GM12874 (cell line): ENCODE measurements around the gene SENP3.

Source experiments
- TF ChIP-seq, protein P1 (sequence below): IDR thresholded peaks from 2 replicates; pipeline ENCODE4 v1.5.1; 2011; ENCODE audit warnings: low read depth, mild to moderate bottlenecking, control low read depth, low read length, moderate library complexity; ENCODE audit not compliant: insufficient read depth

SENP3 gene

DNA sequence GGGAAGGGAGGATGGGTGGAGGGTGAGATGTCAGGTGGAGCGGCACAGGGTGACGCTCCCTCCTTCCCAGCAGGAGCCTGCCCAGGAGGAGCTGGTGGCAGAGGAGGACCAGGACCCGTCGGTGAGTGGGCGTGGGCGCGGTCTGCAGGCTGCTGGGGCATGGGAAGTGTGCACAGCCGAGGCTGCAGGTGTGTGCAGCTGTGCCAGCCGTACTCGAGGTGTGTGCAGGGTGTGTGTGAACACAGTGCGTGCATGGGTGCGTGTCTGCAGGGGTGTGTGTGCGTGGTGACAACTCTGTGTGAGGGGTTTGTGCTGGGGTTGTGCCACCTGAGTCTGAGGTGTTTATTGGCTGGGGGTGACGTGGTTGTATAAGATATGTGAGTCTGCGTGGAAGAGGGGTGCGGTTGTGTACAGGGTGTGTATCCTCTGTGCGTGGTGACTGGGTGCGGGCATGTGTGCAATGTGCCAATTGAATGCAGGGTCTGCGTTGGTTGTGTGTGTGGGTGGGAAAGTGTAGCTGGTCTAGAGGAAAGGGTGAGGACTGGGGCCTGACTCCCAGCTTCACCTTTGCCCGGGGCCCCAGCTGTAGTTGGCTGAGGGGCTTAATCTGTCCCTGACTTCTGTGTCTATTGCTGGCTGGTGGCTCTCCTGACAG, 12.2 kb upstream of the SENP3 start:
- TF ChIP-seq, protein P1, sequence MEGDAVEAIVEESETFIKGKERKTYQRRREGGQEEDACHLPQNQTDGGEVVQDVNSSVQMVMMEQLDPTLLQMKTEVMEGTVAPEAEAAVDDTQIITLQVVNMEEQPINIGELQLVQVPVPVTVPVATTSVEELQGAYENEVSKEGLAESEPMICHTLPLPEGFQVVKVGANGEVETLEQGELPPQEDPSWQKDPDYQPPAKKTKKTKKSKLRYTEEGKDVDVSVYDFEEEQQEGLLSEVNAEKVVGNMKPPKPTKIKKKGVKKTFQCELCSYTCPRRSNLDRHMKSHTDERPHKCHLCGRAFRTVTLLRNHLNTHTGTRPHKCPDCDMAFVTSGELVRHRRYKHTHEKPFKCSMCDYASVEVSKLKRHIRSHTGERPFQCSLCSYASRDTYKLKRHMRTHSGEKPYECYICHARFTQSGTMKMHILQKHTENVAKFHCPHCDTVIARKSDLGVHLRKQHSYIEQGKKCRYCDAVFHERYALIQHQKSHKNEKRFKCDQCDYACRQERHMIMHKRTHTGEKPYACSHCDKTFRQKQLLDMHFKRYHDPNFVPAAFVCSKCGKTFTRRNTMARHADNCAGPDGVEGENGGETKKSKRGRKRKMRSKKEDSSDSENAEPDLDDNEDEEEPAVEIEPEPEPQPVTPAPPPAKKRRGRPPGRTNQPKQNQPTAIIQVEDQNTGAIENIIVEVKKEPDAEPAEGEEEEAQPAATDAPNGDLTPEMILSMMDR: no peak

DNA sequence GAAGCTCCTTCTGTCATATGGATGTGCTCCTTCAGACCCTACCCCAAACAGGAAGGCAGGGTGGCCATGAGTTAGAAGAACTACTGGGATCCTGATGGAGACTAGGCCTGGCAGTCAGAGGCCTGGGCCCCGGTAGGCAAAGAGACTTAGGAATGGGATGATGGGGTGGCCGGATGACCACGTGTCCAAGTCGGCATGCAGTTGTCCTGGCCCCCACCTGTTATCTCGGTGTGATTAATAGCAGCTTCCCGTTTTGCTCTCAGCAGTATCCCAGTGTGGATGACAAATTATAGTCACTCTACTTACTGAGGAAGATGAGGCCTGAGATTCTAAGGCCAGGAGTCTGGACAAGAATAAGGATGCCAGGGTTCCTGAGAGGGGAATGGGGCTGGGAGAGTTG, 11.4 kb upstream of the SENP3 start:
- TF ChIP-seq, protein P1: no peak

DNA sequence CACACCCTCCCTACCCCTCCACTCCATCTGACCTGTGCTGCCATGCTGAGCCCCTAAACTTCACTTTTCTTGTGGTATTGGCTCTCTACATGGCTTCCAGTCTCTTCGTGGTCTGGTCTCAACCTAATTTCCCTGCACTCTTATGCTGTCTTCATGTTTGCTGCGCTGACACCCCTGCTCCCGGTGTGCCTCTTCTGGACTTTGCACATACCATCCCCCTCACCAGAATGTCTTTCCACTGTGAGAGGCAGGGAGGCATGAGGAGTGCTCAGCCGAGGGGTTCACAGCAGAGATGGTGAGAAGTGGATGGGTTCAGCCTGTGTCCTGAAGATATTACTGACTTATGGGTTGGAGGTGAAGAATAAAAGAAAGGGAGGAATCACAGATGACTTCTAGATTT, 10.3 kb upstream of the SENP3 start:
- TF ChIP-seq, protein P1: no peak

DNA sequence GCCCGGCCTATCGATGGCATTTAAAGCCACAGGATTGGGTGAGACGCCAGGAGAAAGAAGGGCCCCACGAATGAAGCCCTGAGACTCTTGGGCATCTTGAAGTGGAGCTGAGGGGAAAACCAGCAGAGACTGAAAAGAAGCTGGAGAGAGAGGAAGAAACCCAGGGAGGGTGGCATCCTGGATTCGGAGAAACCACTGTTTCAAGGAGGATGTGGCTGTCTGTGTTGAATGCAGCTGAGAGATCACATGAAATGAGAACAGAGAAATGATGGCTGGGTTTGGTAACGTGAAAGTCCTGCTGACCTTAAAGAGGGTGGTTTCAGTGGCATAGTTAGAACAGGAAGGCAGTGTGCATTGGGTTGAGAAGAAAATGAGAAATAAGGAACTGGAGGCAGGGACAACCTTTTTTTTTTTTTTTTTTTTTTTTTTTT, 9.1 kb upstream of the SENP3 start:
- TF ChIP-seq, protein P1: no peak

DNA sequence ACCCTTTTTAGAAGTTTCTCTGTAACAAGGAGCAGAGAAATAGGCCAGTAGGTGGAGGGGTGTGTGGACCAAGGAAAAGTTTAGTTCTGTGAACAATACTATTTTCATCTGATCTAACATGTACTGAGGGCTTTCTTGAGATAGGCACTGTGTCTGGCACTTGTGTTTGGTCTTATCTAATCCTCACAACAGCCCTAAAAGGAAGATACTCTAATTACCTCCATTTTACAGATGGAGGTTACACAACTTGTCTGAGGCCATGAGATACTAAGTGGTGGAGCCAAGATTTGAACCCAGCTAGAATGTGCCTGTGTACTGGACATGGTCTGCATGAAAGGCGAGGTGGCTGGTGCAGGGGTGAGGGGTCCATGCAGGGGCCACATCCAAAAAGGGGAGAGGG, 8.4 kb upstream of the SENP3 start:
- TF ChIP-seq, protein P1: no peak

DNA sequence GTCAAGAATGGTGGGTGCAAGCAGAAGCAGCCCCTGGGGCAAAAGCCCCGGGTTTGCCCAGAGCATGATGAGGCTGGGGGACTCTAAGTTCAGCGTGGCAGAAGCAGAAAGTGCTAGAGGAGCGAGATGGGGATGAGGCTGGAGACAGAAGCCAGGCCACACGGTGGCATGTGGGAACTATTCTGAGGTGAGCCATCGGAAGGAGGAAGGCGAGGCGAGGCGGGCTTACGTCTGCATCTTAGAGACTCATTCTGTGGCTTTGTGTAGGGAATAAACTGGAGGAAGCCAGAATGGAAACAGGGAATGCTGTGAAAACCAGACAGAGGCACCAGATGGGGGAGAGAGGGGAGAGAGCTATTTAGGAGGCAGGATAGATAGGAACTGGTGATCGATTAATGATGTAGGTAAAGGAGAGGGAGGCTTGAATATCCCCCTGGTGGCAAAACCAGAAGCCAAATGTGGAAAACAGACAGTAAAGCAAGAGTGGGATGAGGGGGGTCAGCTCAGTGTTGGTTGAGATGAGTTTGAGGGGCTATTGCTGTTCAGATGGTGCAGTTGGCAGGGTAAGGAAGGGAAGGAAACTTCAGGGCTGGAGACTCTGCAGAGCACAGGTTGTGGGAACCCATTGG, 6.3 kb upstream of the SENP3 start:
- TF ChIP-seq, protein P1: no peak

DNA sequence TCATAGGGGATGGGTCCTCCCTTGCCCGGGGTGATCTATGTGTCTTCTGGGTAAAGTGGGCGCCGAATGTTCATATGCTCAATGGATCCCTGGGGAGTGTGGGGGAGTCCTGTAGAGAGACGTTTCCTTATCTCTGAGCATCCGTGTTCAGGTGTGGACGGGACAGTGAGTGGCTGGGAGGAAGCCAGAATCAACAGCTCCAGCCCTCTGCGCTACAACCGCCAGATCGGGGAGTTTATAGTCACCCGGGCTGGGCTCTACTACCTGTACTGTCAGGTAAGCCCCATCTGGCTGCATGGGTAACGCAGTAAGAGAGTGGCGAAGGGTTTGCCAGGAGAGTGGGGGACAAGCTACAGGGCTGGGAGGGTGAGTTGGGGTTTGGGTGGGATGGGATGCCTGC, 5.1 kb upstream of the SENP3 start:
- TF ChIP-seq, protein P1: no peak
